ENCODE results near the gene UNC13A.
A peak's percentile ranks its signal among the peaks of the same experiment; 100 is the strongest.

UNC13A gene

DNA sequence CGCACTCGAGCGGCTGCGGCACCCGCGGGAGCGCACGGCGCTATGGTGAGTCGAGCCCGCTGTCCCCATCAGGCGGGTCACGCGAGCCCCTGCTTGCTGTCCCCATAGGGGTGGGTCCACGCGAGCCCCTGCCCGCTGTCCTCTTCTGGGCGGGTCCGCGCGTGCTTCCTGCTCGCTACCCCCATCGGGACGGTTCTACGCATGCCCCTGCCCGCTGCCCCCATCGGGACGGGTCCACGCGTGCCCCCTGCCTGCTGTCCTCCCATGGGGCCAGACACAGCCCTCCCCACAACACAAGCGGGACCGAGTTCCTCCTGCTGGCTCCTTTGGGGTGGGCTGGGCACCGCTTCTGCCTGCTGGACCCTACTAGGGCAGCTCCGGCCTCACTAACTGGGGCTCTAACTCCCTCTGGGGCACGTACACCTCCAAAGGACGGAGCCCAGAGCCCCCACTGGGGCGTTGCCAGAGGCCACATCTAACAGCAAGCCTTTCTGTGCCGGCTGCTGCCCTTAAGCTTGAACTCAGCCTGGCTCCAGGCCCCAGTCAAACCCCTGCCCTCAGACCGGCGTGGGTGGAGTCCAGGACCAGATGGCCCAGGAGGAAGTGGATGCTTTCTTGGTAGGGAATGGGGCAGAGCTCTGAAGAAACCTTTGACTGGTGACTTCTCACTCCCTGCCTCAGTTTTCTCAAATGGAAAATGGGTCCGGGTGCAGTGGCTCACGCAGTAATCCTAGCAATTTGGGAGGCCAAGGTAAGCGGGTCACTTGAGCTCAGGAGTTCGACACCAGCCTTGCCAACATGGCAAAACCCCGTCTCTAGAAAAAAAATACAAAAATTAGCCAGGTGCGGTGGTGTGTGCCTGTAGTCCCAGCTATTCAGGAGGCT, 132.0 kb downstream of the UNC13A start:
- Histone ChIP-seq H3K79me2 (ENCODE audit: insufficient read depth, low read length) (peaks cover 33% of the 10 kb centered on the region), H3K9me3 (ENCODE audit: insufficient read depth, low read length, severe bottlenecking) (no peaks in the 10 kb centered on the region), H3K9ac (ENCODE audit: low read depth, low read length) (peak overlapping the region; percentile 98), H3K4me2 (ENCODE audit: insufficient read depth, low read length) (peak overlapping the region; percentile 89), H3K4me1 (ENCODE audit: insufficient read depth, low read length) (peaks cover 43% of the 10 kb centered on the region), H3K27me3 (ENCODE audit: insufficient read depth, low read length, poor library complexity) (no peaks in the 10 kb centered on the region), H2AFZ (ENCODE audit: low read depth, low read length) (peak overlapping the region; percentile 97), H3K27ac (ENCODE audit: low read length) (peak overlapping the region; percentile 76), H3K4me3 (ENCODE audit: low read depth in 1 of 2, low read length in 2 of 2) (peak overlapping the region; percentile 100), H3K36me3 (ENCODE audit: insufficient read depth, low read length) (peaks cover 35% of the 10 kb centered on the region), H4K20me1 (ENCODE audit: insufficient read depth, low read length) (peaks cover 9% of the 10 kb centered on the region; the same call in 1 of the 2 replicates)
- ATAC-seq (ENCODE audit: insufficient read depth, low read depth) (peak; percentile 16), DNase-seq (peak; percentile 50)
- TF ChIP-seq, protein P1, sequence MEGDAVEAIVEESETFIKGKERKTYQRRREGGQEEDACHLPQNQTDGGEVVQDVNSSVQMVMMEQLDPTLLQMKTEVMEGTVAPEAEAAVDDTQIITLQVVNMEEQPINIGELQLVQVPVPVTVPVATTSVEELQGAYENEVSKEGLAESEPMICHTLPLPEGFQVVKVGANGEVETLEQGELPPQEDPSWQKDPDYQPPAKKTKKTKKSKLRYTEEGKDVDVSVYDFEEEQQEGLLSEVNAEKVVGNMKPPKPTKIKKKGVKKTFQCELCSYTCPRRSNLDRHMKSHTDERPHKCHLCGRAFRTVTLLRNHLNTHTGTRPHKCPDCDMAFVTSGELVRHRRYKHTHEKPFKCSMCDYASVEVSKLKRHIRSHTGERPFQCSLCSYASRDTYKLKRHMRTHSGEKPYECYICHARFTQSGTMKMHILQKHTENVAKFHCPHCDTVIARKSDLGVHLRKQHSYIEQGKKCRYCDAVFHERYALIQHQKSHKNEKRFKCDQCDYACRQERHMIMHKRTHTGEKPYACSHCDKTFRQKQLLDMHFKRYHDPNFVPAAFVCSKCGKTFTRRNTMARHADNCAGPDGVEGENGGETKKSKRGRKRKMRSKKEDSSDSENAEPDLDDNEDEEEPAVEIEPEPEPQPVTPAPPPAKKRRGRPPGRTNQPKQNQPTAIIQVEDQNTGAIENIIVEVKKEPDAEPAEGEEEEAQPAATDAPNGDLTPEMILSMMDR (IDR thresholded peaks at IDR 0.05; ENCODE audit: borderline replicate concordance, extremely low read depth, low read length, poor library complexity, severe bottlenecking), result peak; percentile 18
- no peak for TF ChIP-seq EZH2 (IDR thresholded peaks at IDR 0.05; ENCODE audit: borderline replicate concordance, low read depth, low read length, severe bottlenecking)

DNA sequence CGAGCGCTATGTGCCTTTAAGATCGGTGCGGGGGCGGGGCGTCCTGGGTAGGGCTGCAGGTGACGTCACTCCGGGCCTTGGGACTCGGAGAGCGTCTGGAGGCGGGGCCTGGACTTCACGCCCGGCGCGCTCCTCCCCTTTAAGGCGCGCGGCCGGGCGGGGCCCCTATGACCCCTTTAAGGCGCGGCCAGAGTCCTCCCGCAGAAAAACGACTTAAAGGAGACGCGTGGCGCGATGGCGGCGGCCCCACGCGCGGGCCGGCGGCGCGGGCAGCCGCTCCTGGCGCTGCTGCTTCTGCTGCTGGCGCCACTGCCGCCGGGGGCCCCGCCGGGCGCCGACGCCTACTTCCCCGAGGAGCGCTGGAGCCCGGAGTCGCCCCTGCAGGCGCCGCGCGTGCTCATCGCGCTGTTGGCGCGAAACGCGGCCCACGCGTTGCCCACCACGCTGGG, 132.7 kb downstream of the UNC13A start, which contains the start of gene COLGALT1:
Gene COLGALT1, plus strand, starts transcription at position 170 of the 449 bp plus-strand sequence. Its CDS starts 65 bp downstream, at position 235.
- peak within 1 kb of the TSS; percentile 89 for H3K4me2 ChIP-seq (ENCODE audit: insufficient read depth, low read length)
- peaks cover 31% of the 10 kb centered on the region for H3K36me3 ChIP-seq (ENCODE audit: insufficient read depth, low read length)
- H3K27ac ChIP-seq (ENCODE audit: low read length), result peak within 1 kb of the TSS; percentile 78
- peaks cover 9% of the 10 kb centered on the region; the same call in 1 of the 2 replicates for H4K20me1 ChIP-seq (ENCODE audit: insufficient read depth, low read length)
- no peaks in the 10 kb centered on the region for H3K9me3 ChIP-seq (ENCODE audit: insufficient read depth, low read length, severe bottlenecking)
- H3K9ac ChIP-seq (ENCODE audit: low read depth, low read length), result peak within 1 kb of the TSS; percentile 98
- peak within 1 kb of the TSS; percentile 97 for H2AFZ ChIP-seq (ENCODE audit: low read depth, low read length)
- TF ChIP-seq, protein P1 (IDR thresholded peaks at IDR 0.05; ENCODE audit: borderline replicate concordance, extremely low read depth, low read length, poor library complexity, severe bottlenecking), result no peak
- no peak for TF ChIP-seq EZH2 (IDR thresholded peaks at IDR 0.05; ENCODE audit: borderline replicate concordance, low read depth, low read length, severe bottlenecking)
- H3K27me3 ChIP-seq (ENCODE audit: insufficient read depth, low read length, poor library complexity), result no peaks in the 10 kb centered on the region
- H3K79me2 ChIP-seq (ENCODE audit: insufficient read depth, low read length), result peaks cover 33% of the 10 kb centered on the region
- H3K4me3 ChIP-seq (ENCODE audit: low read depth in 1 of 2, low read length in 2 of 2), result peak within 1 kb of the TSS; percentile 100
- H3K4me1 ChIP-seq (ENCODE audit: insufficient read depth, low read length), result peaks cover 43% of the 10 kb centered on the region
- DNase-seq (peak; percentile 99), ATAC-seq (ENCODE audit: insufficient read depth, low read depth) (peak; percentile 21)

DNA sequence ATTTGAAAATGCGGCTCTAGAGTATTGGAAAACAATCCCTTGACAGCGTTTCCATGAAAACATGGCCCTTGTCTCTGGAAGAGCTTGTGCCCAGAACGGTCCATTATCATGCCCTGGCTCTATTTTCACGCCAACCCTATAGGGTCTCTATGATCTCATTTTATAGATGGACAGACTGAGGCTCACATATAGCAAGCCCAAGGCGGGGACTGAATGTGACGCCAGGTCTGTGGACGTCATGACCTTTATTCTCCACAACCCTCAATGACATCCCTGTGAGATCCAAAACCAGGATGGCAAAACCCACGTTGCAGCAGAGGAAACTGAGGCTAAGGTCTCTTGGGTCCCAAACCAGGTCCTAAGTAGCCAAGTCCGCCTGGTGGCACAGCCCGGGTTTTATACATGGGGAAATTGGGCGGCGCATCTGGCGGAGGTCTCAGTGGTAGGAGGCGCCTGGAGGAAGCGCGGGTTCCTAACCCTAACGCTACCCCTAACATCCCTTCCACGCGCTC, 133.1 kb downstream of the UNC13A start:
- no peaks in the 10 kb centered on the region for H3K27me3 ChIP-seq (ENCODE audit: insufficient read depth, low read length, poor library complexity)
- TF ChIP-seq, protein P1 (IDR thresholded peaks at IDR 0.05; ENCODE audit: borderline replicate concordance, extremely low read depth, low read length, poor library complexity, severe bottlenecking), result no peak
- TF ChIP-seq EZH2 (IDR thresholded peaks at IDR 0.05; ENCODE audit: borderline replicate concordance, low read depth, low read length, severe bottlenecking), result no peak
- H2AFZ ChIP-seq (ENCODE audit: low read depth, low read length), result peak overlapping the region; percentile 96
- H3K9me3 ChIP-seq (ENCODE audit: insufficient read depth, low read length, severe bottlenecking), result no peaks in the 10 kb centered on the region
- peaks cover 26% of the 10 kb centered on the region for H3K36me3 ChIP-seq (ENCODE audit: insufficient read depth, low read length)
- H3K79me2 ChIP-seq (ENCODE audit: insufficient read depth, low read length), result peaks cover 33% of the 10 kb centered on the region
- H3K9ac ChIP-seq (ENCODE audit: low read depth, low read length), result peak overlapping the region; percentile 98
- peak; percentile 97 for ATAC-seq (ENCODE audit: insufficient read depth, low read depth)
- no peak for DNase-seq
- H3K4me3 ChIP-seq (ENCODE audit: low read depth in 1 of 2, low read length in 2 of 2), result peak overlapping the region in 1 of 2 experiments; percentile 100; a peak in 3 of 4 replicates
- H4K20me1 ChIP-seq (ENCODE audit: insufficient read depth, low read length), result peaks cover 9% of the 10 kb centered on the region; the same call in 1 of the 2 replicates
- peak overlapping the region; percentile 78 for H3K27ac ChIP-seq (ENCODE audit: low read length)
- H3K4me1 ChIP-seq (ENCODE audit: insufficient read depth, low read length), result peaks cover 43% of the 10 kb centered on the region
- peak overlapping the region; percentile 89 for H3K4me2 ChIP-seq (ENCODE audit: insufficient read depth, low read length)
